HCT116 (cell line): ENCODE results near the gene ANKFN1. TPM values are rescaled to one million over a fixed set of nuclear protein-coding genes. Genes with fewer than 3 reads are reported as not detected.

Source experiments
- ATAC-seq: fragments of 200-7000 bp; cut with Tn5 transposase; 2 replicates; pipeline ENCODE4 v1.9.1; 2020; ENCODE audit warnings: mild to moderate bottlenecking, moderate library complexity
- BruUV-seq: library from RNA; stranded (reverse); fragments of 400-500 nt; replicated peaks from 2 replicates; lab custom pipeline; 2021; lab: Mats Ljungman, UMichigan
- CTCF ChIA-PET: fragments of 300-600 bp; sonication (Branson Sonifier 250); formaldehyde crosslinking; loops from one replicate; lab custom pipeline; 2021; ENCODE audit warnings: antibody characterized with exemption; lab: Charles Lee
- POLR2A ChIA-PET: fragments of 300-600, 350-600 bp; sonication (Branson Sonifier 250); formaldehyde crosslinking; loops from one replicate; lab custom pipeline; 2021; ENCODE audit warnings: antibody characterized with exemption; lab: Charles Lee
- RAD21 ChIA-PET, 2 experiments: fragments of 300-600 bp; sonication (Branson Sonifier 250); formaldehyde crosslinking; loops; one replicate each; lab custom pipeline; 2023; ENCODE audit warnings: low total read pairs in 2 of 2; ENCODE audit not compliant: uncharacterized antibody in 2 of 2, unreplicated experiment in 2 of 2, low non-redundant PET in 1 of 2; lab: Charles Lee
- DNase-seq: peaks from one replicate; pipeline ENCODE4 v3.0.0-alpha.2; 2010; ENCODE audit warnings: low read depth, low spot score
- H2AFZ ChIP-seq: fragments of 200-600 bp; shearing (Covaris generic), sonication (generic); 2 replicates; pipeline ENCODE4 v1.6.1; 2017; ENCODE audit warnings: low read depth, mixed run types, mixed read lengths, antibody characterized with exemption, low read length; ENCODE audit not compliant: poor library complexity, severe bottlenecking
- H3K27ac ChIP-seq: 2 replicates; pipeline ENCODE4 v1.5.1; 2012; ENCODE audit warnings: low read depth, low read length
- H3K27me3 ChIP-seq: fragments of 200-600 bp; sonication (generic); 2 replicates; pipeline ENCODE4 v1.6.1; 2016; ENCODE audit warnings: mixed run types, low read length, mixed read lengths; ENCODE audit not compliant: insufficient read depth
- H3K36me3 ChIP-seq, 2 experiments: fragments of 200-500 bp in 1 of 2; fragments of 200-600 bp in 1 of 2; sonication (Bioruptor generic) in 1 of 2; sonication (generic) in 1 of 2; 2 replicates each; pipeline versions ENCODE4 v1.5.1 to v1.6.1; 2014 to 2016; ENCODE audit warnings: low read length in 2 of 2, inconsistent platforms in 1 of 2, mixed read lengths in 1 of 2, mixed run types in 1 of 2; ENCODE audit not compliant: insufficient read depth in 2 of 2, control insufficient read depth in 1 of 2
- H3K4me1 ChIP-seq, 2 experiments: fragments of 200-600 bp in 1 of 2; sonication (generic) in 1 of 2; 2 replicates each; pipeline versions ENCODE4 v1.5.1 to v1.6.1; 2012 to 2017; ENCODE audit warnings: low read length in 2 of 2, inconsistent platforms in 1 of 2, mild to moderate bottlenecking in 1 of 2, mixed read lengths in 1 of 2, mixed run types in 1 of 2, moderate library complexity in 1 of 2; ENCODE audit not compliant: insufficient read depth in 2 of 2, control insufficient read depth in 1 of 2
- H3K4me2 ChIP-seq: fragments of 200-600 bp; sonication (generic); 2 replicates; pipeline ENCODE4 v1.6.1; 2017; ENCODE audit warnings: mixed run types, low read length, mixed read lengths
- H3K4me3 ChIP-seq, 2 experiments: fragments of 200-600 bp in 1 of 2; sonication (generic) in 1 of 2; replicated peaks in 1 of 2; 2 replicates each; pipeline ENCODE4 v1.5.1; 2011 to 2016; ENCODE audit warnings: low read length in 2 of 2, control low read depth in 1 of 2, low read depth in 1 of 2, mild to moderate bottlenecking in 1 of 2, mixed read lengths in 1 of 2, mixed run types in 1 of 2
- H3K79me2 ChIP-seq: fragments of 200-600 bp; sonication (generic); 2 replicates; pipeline ENCODE4 v1.6.1; 2017; ENCODE audit warnings: mild to moderate bottlenecking, mixed run types, low read length, moderate library complexity, mixed read lengths; ENCODE audit not compliant: insufficient read depth
- H3K9ac ChIP-seq: fragments of 200-600 bp; sonication (generic); 2 replicates; pipeline ENCODE4 v1.6.1; 2016; ENCODE audit warnings: low read length, mixed read lengths
- H3K9me2 ChIP-seq: fragments of 200-600 bp; sonication (generic), shearing (Covaris generic); 2 replicates; pipeline ENCODE4 v1.6.1; 2017; ENCODE audit warnings: mixed run types, mild to moderate bottlenecking, moderate library complexity; ENCODE audit not compliant: insufficient read depth
- H3K9me3 ChIP-seq, 2 experiments: fragments of 200-500 bp in 1 of 2; fragments of 200-600 bp in 1 of 2; sonication (Bioruptor generic) in 1 of 2; sonication (generic) in 1 of 2; 2 replicates each; pipeline ENCODE4 v1.6.1; 2014 to 2017; ENCODE audit warnings: low read length in 2 of 2, mixed read lengths in 2 of 2, inconsistent platforms in 1 of 2, low read depth in 1 of 2, mild to moderate bottlenecking in 1 of 2, mixed run types in 1 of 2, moderate library complexity in 1 of 2; ENCODE audit not compliant: control insufficient read depth in 1 of 2, insufficient read depth in 1 of 2
- H4K20me1 ChIP-seq: fragments of 200-600 bp; sonication (generic), shearing (Covaris generic); 2 replicates; pipeline ENCODE4 v1.6.1; 2017; ENCODE audit warnings: mixed run types, mild to moderate bottlenecking, moderate library complexity; ENCODE audit not compliant: insufficient read depth
- ATF3 ChIP-seq: IDR thresholded peaks from 2 replicates; pipeline ENCODE4 v1.6.1; 2012
- CBX3 ChIP-seq: IDR thresholded peaks from 2 replicates; pipeline ENCODE4 v1.6.1; 2012; ENCODE audit warnings: low read depth
- CEBPB ChIP-seq: IDR thresholded peaks from 2 replicates; pipeline ENCODE4 v1.6.1; 2012; ENCODE audit warnings: low read depth
- EGR1 ChIP-seq: IDR thresholded peaks from 2 replicates; pipeline ENCODE4 v1.6.1; 2012; ENCODE audit warnings: low read depth
- ELF1 ChIP-seq: IDR thresholded peaks from 2 replicates; pipeline ENCODE4 v1.6.1; 2012; ENCODE audit warnings: low read depth, borderline replicate concordance
- EZH2 ChIP-seq: fragments of 200-600 bp; sonication (generic); IDR thresholded peaks from 2 replicates; pipeline ENCODE4 v1.6.1; 2017; ENCODE audit warnings: antibody characterized with exemption, mixed run types
- JUND ChIP-seq: IDR thresholded peaks from 2 replicates; pipeline ENCODE4 v1.6.1; 2012
- POLR2AphosphoS5 ChIP-seq: IDR thresholded peaks from 2 replicates; pipeline ENCODE4 v1.6.1; 2011; ENCODE audit warnings: mild to moderate bottlenecking, low read depth, low read length, moderate library complexity
- REST ChIP-seq: IDR thresholded peaks from 2 replicates; pipeline ENCODE4 v1.6.1; 2012; ENCODE audit warnings: low read depth
- SIN3A ChIP-seq: IDR thresholded peaks from 2 replicates; pipeline ENCODE4 v1.6.1; 2012; ENCODE audit warnings: low read depth
- TCF7L2 ChIP-seq: IDR thresholded peaks from 2 replicates; pipeline ENCODE4 v1.7.0; 2011; ENCODE audit warnings: borderline replicate concordance, inconsistent platforms; ENCODE audit not compliant: insufficient read depth, insufficient read length; ENCODE audit errors: extremely low read depth
- ZBTB33 ChIP-seq: IDR thresholded peaks from 2 replicates; pipeline ENCODE4 v1.6.1; 2011; ENCODE audit warnings: mild to moderate bottlenecking, low read length, moderate library complexity; ENCODE audit not compliant: insufficient replicate concordance; ENCODE audit errors: extremely low read depth
- ZNF274 ChIP-seq: fragments of 200-500 bp; sonication (Bioruptor generic); IDR thresholded peaks from 2 replicates; pipeline ENCODE4 v1.6.1; 2014; ENCODE audit warnings: mild to moderate bottlenecking, low read depth, low read length, inconsistent platforms
- intact Hi-C: fragments of 100-400 bp; cut with micrococcal nuclease; formaldehyde crosslinking; loops from 2 replicates; pipeline ENCODE4 v1.10.0; 2022
- total RNA-seq: library from RNA; stranded (reverse); gene quantifications from one replicate; pipeline ENCODE4 v1.2.1, GENCODE V29; 2021; ENCODE audit not compliant: unreplicated experiment

Gene ANKFN1
- total RNA-seq, 1 experiment from 2014 or later: 1.1 TPM

- Histone ChIP-seq H2AFZ (no peak overlapping the region), H3K4me3 (no peak overlapping the region), H3K79me2 (no peaks in the 10 kb centered on the region), H3K4me1 (no peaks in the 10 kb centered on the region), H3K27ac (no peak overlapping the region), H3K9ac (no peak overlapping the region), H3K4me2 (no peak overlapping the region), H3K9me2 (no peaks in the 10 kb centered on the region), H4K20me1 (no peaks in the 10 kb centered on the region), H3K36me3 (no peaks in the 10 kb centered on the region), H3K27me3 (peaks cover 24% of the 10 kb centered on the region), H3K9me3 (no peaks in the 10 kb centered on the region)
- ChIA-PET POLR2A (no interaction called here), RAD21 (no interaction called here), CTCF (no interaction called here)
- intact Hi-C loops: no loop called here
- ATAC-seq (no peak), DNase-seq (no peak)
- no peak for TF ChIP-seq TCF7L2
- no peak for TF ChIP-seq REST
- TF ChIP-seq ELF1: no peak
- TF ChIP-seq EZH2: no peak
- no peak for TF ChIP-seq ZNF274
- no peak for TF ChIP-seq JUND
- no peak for TF ChIP-seq CEBPB
- no peak for TF ChIP-seq ZBTB33
- TF ChIP-seq ATF3: no peak
- no peak for TF ChIP-seq EGR1
- no peak for TF ChIP-seq SIN3A
- TF ChIP-seq CBX3: no peak
- TF ChIP-seq POLR2AphosphoS5: no peak
- BruUV-seq: no TSS peak
Measured at GRCh38 chr17:56157845-56158244, 4.6 kb downstream of the ANKFN1 start.
